Epidermal melanocyte (primary cell): ENCODE results near the gene RNGTT.

ENCODE experiments used
- DNase-seq: peaks from one replicate; pipeline ENCODE4 v3.0.0; 2011; ENCODE audit warnings: low spot score; ENCODE audit not compliant: insufficient read length

RNGTT gene

DNA sequence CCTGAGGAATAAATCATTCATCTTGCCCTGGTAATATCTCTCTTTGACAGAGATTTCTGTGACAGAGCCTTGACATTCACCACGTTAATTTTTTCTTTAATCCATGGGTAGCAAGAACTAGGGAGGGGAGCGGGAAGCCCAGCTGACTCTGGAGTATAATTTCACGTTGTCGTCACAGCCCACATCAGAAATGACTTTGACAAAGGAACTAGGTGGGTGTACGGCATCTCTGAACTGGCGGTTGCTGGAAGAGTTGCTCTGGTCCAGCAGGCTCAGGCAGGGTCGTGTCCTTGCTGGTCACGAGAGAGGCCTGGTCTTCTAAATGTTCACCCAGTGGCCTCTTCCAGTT lies 400.2 kb downstream of the RNGTT start:
- DNase-seq = no peak

DNA sequence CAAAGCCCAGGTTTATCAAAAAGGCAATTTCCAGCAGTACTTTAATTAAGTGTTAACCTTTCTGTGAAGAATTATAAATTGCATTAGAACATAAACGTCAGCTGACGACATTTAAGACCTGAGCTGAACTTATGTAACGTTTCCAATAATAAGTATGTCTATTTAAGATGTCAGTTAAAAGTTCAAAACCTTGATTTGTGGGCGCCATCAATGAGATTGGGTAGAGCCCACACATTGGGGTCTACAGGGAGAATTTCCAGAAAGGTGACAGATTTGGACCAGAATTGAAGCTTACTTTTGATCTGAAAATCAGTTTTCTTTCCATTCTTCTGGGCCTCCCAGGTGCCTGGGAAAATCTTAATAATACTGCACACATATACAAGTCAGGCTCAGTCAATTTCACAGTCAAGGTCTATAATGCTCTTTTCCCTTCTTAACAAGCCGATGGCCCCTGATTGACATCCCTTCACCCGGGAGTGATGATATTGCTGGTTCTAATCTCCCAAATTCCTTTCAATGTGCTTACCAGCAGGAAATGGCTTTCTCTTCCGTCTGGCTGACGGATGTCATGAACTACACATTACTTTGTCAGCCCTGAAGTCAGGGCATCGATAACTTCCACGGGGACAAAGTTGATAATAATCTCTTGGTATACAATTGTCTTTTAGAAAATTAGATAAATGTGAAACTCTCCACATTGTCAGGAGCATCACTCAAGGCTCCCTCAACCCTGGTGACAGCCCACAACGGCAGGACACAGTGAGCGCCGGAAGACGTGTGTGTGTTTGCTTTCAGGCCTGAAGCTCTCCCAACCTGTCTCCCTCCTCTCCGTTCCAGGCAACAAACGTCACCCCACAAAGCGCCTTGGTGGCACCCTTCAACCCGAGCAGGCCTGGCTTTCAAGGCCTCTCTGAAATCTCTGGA lies 400.8 kb downstream of the RNGTT start:
- DNase-seq = no peak

DNA sequence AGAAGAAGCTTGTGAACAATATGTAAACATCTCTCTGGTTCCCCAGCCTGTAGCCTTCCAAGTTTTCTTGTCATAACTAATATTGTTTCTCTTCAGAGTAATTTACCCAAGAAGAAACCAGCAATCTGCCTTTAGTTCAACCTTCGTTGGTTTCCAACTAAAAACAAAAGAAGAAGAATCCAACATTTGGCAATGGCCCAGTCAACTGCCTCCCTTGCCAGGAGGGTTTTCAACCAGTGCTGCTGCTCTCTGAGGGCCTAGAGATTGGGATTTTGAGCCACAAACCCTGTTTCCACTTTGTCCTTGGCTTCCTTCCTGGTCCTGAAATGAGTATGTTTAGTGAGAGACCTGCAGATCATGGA lies 401.5 kb downstream of the RNGTT start:
- DNase-seq = no peak

DNA sequence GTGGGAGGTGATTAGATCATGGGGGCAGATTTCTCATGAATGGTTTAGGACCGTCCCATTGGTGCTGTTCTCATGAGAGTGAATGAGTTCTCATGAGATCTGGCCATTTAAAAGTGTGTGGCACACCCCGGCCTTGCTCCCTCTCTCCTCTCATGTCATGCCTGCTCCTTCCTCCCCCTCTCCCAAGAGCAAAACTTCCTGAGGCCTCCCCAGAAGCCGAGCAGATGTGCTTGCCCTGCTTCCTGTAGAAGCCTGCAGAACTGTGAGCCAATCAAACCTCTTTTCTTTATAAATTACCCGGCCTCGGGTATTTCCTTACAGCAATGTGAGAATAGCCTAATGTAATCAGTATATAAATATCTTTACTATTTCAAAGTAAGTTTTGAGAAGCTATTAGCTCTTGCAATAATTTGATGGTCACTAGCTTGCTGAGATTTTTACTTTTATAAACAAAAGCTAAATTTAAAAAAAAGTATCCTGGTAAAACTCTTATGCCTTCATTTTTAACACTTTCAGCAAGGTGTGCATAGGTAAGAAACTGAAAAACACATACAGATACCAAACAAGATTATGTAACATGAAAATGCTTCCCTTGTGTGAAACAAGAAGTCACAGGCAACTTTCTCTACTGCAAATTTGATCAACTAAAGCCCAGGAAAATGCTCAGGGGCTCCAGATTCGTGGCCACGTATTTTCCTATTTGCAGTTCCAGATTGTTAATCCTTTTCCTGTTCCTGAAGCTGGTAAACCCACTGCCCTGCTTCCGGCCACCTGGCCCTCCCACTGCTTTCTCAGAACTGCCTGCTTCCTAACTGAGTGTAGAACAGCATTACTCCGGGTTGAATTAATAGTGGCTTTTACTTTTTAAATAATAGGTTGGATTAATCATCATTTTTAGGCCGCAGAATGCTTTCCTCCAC lies 402.1 kb downstream of the RNGTT start:
- DNase-seq = no peak
